GM12801 (cell line): ENCODE results near the gene NRXN3.

Source experiments
- CTCF ChIP-seq: IDR thresholded peaks from one replicate; pipeline ENCODE4 v1.5.1; 2011; ENCODE audit warnings: control low read depth; ENCODE audit not compliant: insufficient read length; ENCODE audit errors: extremely low read depth

The NRXN3 gene

GRCh38 chr14:79438696-79439342, 1268.6 kb downstream of the NRXN3 start:
- no peak for TF ChIP-seq CTCF

- TF ChIP-seq CTCF = no peak
Measured at GRCh38 chr14:79442786-79443185, 1272.6 kb downstream of the NRXN3 start.

- TF ChIP-seq CTCF = no peak
Measured at GRCh38 chr14:79443602-79444001, 1273.4 kb downstream of the NRXN3 start.

GRCh38 chr14:79448960-79449359, 1278.8 kb downstream of the NRXN3 start:
- TF ChIP-seq CTCF = no peak

GRCh38 chr14:79451601-79452000, 1281.4 kb downstream of the NRXN3 start:
- TF ChIP-seq CTCF = no peak

- no peak for TF ChIP-seq CTCF
Measured at GRCh38 chr14:79453276-79453675, 1283.1 kb downstream of the NRXN3 start.

GRCh38 chr14:79464468-79464867, 1294.3 kb downstream of the NRXN3 start:
- TF ChIP-seq CTCF = no peak
